K562 (cell line): ENCODE measurements around the gene PPM1D. TPM values are rescaled to one million over a fixed set of nuclear protein-coding genes. Genes with fewer than 3 reads are reported as not detected.
A peak's percentile ranks its signal among the peaks of the same experiment; 100 is the strongest.

ENCODE experiments used
- ATAC-seq: fragments of 200-7000 bp; cut with Tn5 transposase; 3 replicates; pipeline ENCODE4 v1.9.1; 2020; ENCODE audit warnings: moderate library complexity
- BruUV-seq: library from RNA; stranded (reverse); fragments of 400-500 nt; replicated peaks from 2 replicates; lab custom pipeline; 2021; lab: Mats Ljungman, UMichigan
- CTCF ChIA-PET: fragments of 300-600 bp; formaldehyde crosslinking; extraction: SDS; loops from one replicate; lab custom pipeline; 2021; ENCODE audit warnings: low intra/inter-chr PET ratio; lab: Yijun Ruan, JAX
- POLR2A ChIA-PET: fragments of 300-600, 350-650 bp; sonication (Branson Sonifier 250); formaldehyde crosslinking; extraction: SDS; loops from one replicate; lab custom pipeline; 2021; ENCODE audit warnings: antibody characterized with exemption, inconsistent platforms; lab: Yijun Ruan, JAX
- DNase-seq, 4 experiments: peaks; one replicate each; pipeline versions ENCODE4 v3.0.0 to v3.0.0-alpha.2; 2011 to 2018; ENCODE audit warnings: low spot score in 3 of 4, mixed read lengths in 3 of 4; ENCODE audit errors: extremely low read depth in 1 of 4
- FAIRE-seq: peaks from 2 replicates; lab custom pipeline; 2011; peaks lifted over from hg19 to GRCh38; lab: Jason Lieb, UNC
- H2AFZ ChIP-seq: 2 replicates; pipeline ENCODE4 v1.6.0; 2011; ENCODE audit warnings: low read depth, low read length, control low read depth, inconsistent platforms
- H3K27ac ChIP-seq: fragments of 200-600 bp; 3 replicates; pipeline ENCODE4 v1.8.0; 2011; ENCODE audit warnings: low read depth, mild to moderate bottlenecking, control low read depth, inconsistent platforms, low read length, moderate library complexity, mixed read lengths; ENCODE audit errors: extremely low read depth
- H3K27me3 ChIP-seq, 2 experiments: fragments of 300-600 bp in 1 of 2; 2 replicates in 1 of 2; 3 replicates in 1 of 2; pipeline versions ENCODE4 v1.6.0 to v1.8.0; 2011; ENCODE audit warnings: inconsistent platforms in 2 of 2, low read length in 2 of 2, mild to moderate bottlenecking in 1 of 2, mixed read lengths in 1 of 2, moderate library complexity in 1 of 2; ENCODE audit not compliant: control insufficient read depth in 2 of 2, insufficient read depth in 2 of 2
- H3K36me3 ChIP-seq: fragments of 300-600 bp; 3 replicates; pipeline ENCODE4 v1.8.0; 2011; ENCODE audit warnings: mild to moderate bottlenecking, low read length, inconsistent platforms; ENCODE audit not compliant: control insufficient read depth, insufficient read depth
- H3K4me1 ChIP-seq, 2 experiments: fragments of 200-600 bp in 1 of 2; replicated peaks in 1 of 2; 2 replicates in 1 of 2; 3 replicates in 1 of 2; pipeline versions ENCODE4 v1.5.1 to v1.8.0; 2011; ENCODE audit warnings: inconsistent platforms in 2 of 2, low read length in 2 of 2, mild to moderate bottlenecking in 1 of 2, mixed read lengths in 1 of 2, moderate library complexity in 1 of 2; ENCODE audit not compliant: control insufficient read depth in 2 of 2, insufficient read depth in 2 of 2
- H3K4me2 ChIP-seq: 2 replicates; pipeline ENCODE4 v1.6.1; 2011; ENCODE audit warnings: low read length, control low read depth, inconsistent platforms, mixed read lengths; ENCODE audit not compliant: insufficient read depth
- H3K4me3 ChIP-seq: fragments of 200-600 bp; sonication (generic), shearing (Covaris generic); 2 replicates; pipeline ENCODE4 v1.5.1; 2016; ENCODE audit warnings: control low read depth, inconsistent platforms
- H3K79me2 ChIP-seq: fragments of 200-600 bp; 3 replicates; pipeline ENCODE4 v1.8.0; 2011; ENCODE audit warnings: low read length, inconsistent platforms; ENCODE audit not compliant: control insufficient read depth, insufficient read depth
- H3K9ac ChIP-seq, 2 experiments: 2 replicates each; pipeline versions ENCODE4 v1.6.0 to v1.6.1; 2011; ENCODE audit warnings: low read depth in 2 of 2, low read length in 2 of 2, control low read depth in 1 of 2, inconsistent platforms in 1 of 2, mild to moderate bottlenecking in 1 of 2, mixed read lengths in 1 of 2; ENCODE audit not compliant: insufficient read depth in 1 of 2
- H3K9me1 ChIP-seq: one replicate; pipeline ENCODE4 v1.6.0; 2011; ENCODE audit warnings: inconsistent platforms, mild to moderate bottlenecking, low read length, moderate library complexity; ENCODE audit not compliant: control insufficient read depth, insufficient read depth
- H3K9me3 ChIP-seq: replicated peaks from 2 replicates; pipeline ENCODE4 v1.5.1; 2011; ENCODE audit warnings: low read depth, low read length, inconsistent platforms; ENCODE audit not compliant: control insufficient read depth, insufficient read depth
- H4K20me1 ChIP-seq: replicated peaks from 2 replicates; pipeline ENCODE4 v1.6.1; 2011; ENCODE audit warnings: low read length, inconsistent platforms, mixed read lengths; ENCODE audit not compliant: control insufficient read depth, insufficient read depth
- COPS2 ChIP-seq: fragments of 450-650 bp; conservative IDR thresholded peaks from 2 replicates; pipeline ENCODE4 v1.6.1; 2016; ENCODE audit warnings: mild to moderate bottlenecking, moderate library complexity
- ZBTB11 ChIP-seq, 3 experiments: fragments of 200-800 bp in 1 of 3; fragments of 250-450 bp in 1 of 3; fragments of 450-650 bp in 1 of 3; sonication (Bioruptor Pico) in 1 of 3; sonication (Bioruptor generic) in 1 of 3; formaldehyde crosslinking in 1 of 3; IDR thresholded peaks; 2 replicates each; pipeline versions ENCODE4 v1.6.1 to v1.8.0; 2016 to 2022; ENCODE audit warnings: mild to moderate bottlenecking in 2 of 3, missing genetic modification characterization in 2 of 3, missing compliant biosample characterization in 1 of 3, moderate library complexity in 1 of 3
- WGBS: fragments of 100-300 bp; shearing (Covaris generic); methylation state at CpG from one replicate; pipeline ENCODE4 v1.1.6; 2016; ENCODE audit warnings: low coverage, mixed read lengths; ENCODE audit not compliant: insufficient coverage; ENCODE audit errors: missing lambda C conversion rate; 5-methylcytosine and 5-hydroxymethylcytosine counted together
- in situ Hi-C: fragments of 300-500 bp; cut with MboI; formaldehyde crosslinking; loops from 4 replicates; pipeline ENCODE4 v1.15.0; 2018; ENCODE audit warnings: inconsistent platforms, mixed read lengths
- intact Hi-C: fragments of 100-400 bp; cut with micrococcal nuclease; formaldehyde crosslinking; loops from 2 replicates; pipeline ENCODE4 v1.14.2; 2022
- polyA plus RNA-seq, 8 experiments: library from polyadenylated mRNA; depleted of rRNA in 4 of 8; stranded (reverse) in 5 of 8; unstranded in 3 of 8; fragments of >200 nt; fragmentation: Nextera tagmentation in 2 of 8; fragmentation: Illumina TruSeq in 1 of 8; extraction: Ambion mirVana in 2 of 8; extraction: Trizol in 1 of 8; gene quantifications; 2 replicates each; pipeline versions ENCODE4 v1.2.1 to v1.2.3, GENCODE V29; 2011 to 2014; ENCODE audit warnings: inconsistent platforms in 1 of 8, missing spikeins in 1 of 8
- total RNA-seq, 7 experiments: library from RNA; depleted of rRNA in 6 of 7; stranded (reverse); fragments of >200 nt in 6 of 7; fragmentation: Illumina TruSeq in 2 of 7; extraction: Trizol in 2 of 7; gene quantifications; 2 replicates each; pipeline versions ENCODE4 v1.2.1 to v1.2.3, GENCODE V29; 2011 to 2021; ENCODE audit warnings: low replicate concordance in 1 of 7

Gene PPM1D
- total and polyA plus RNA-seq, 9 of the 15 experiments (the other 6 are each of a cell fraction or from before 2014, with no cell fraction given), result 2.1 to 19.0 (median 7.8) TPM

- Histone ChIP-seq H3K9me3 (no peaks in the 10 kb centered on the region), H2AFZ (no peak overlapping the region), H3K9me1 (no peaks in the 10 kb centered on the region), H3K4me2 (no peak overlapping the region), H3K4me1 (no peaks in the 10 kb centered on the region), H3K36me3 (peaks cover 38% of the 10 kb centered on the region; the same call in 2 of the 3 replicates), H3K4me3 (no peak overlapping the region), H3K79me2 (no peaks in the 10 kb centered on the region; the same call in 2 of the 3 replicates), H3K27ac (no peak overlapping the region), H4K20me1 (no peaks in the 10 kb centered on the region), H3K27me3 (no peaks in the 10 kb centered on the region), H3K9ac (no peak overlapping the region)
- ChIA-PET CTCF (no interaction called here), POLR2A (interaction anchor here (1.3 kb wide), 1 partner anchor 15 kb away, joined by 3 read pairs; no protein-coding TSS in a partner anchor)
- BruUV-seq, result no TSS peak
- WGBS, result 81% methylated on average over 2 of the region's 2 CpGs
- DNase-seq (no peak), FAIRE-seq (no peak), ATAC-seq (no peak)
- TF ChIP-seq COPS2 (no peak), ZBTB11 (CRISPR knock-in tag; IDR thresholded peaks at IDR 0.05) (peak in 1 of 3 experiments; percentile 87; a peak in 2 of 6 replicates)
- in situ Hi-C loops, result no loop called here
- intact Hi-C loops, result no loop called here
Measured at GRCh38 chr17:60661489-60661888, 61.5 kb downstream of the PPM1D start.
